Activated CD8-positive, alpha-beta memory T cell treated with anti-CD3 and anti-CD28 coated beads, Interleukin-2, amount 50 U/mL, for 4 hours (primary cell): ENCODE results near the gene RCSD1.
A peak's percentile ranks its signal among the peaks of the same experiment; 100 is the strongest.

Source experiments
- DNase-seq: peaks from one replicate; pipeline ENCODE4 v3.0.0-alpha.2; 2020

The RCSD1 gene

GRCh38 chr1:167671727-167672511 is 41.9 kb downstream of the RCSD1 start:
- no peak for DNase-seq

GRCh38 chr1:167672831-167673230 is 42.8 kb downstream of the RCSD1 start:
- no peak for DNase-seq

GRCh38 chr1:167673265-167673664 is 43.2 kb downstream of the RCSD1 start:
- DNase-seq, result no peak

GRCh38 chr1:167674156-167674555 is 44.1 kb downstream of the RCSD1 start:
- no peak for DNase-seq

GRCh38 chr1:167675440-167675839 is 45.4 kb downstream of the RCSD1 start:
- no peak for DNase-seq

- DNase-seq, result no peak
Observed at GRCh38 chr1:167676205-167676915, 46.3 kb downstream of the RCSD1 start.

GRCh38 chr1:167676916-167677848 is 47.1 kb downstream of the RCSD1 start:
- no peak for DNase-seq

- DNase-seq, result no peak
Observed at GRCh38 chr1:167678422-167678821, 48.4 kb downstream of the RCSD1 start.

- DNase-seq, result no peak
Observed at GRCh38 chr1:167678838-167679237, 48.8 kb downstream of the RCSD1 start.

- no peak for DNase-seq
Observed at GRCh38 chr1:167679714-167680113, 49.7 kb downstream of the RCSD1 start.

GRCh38 chr1:167681024-167681423 is 51.0 kb downstream of the RCSD1 start:
- DNase-seq, result no peak

- no peak for DNase-seq
Observed at GRCh38 chr1:167681451-167682098, 51.5 kb downstream of the RCSD1 start.

GRCh38 chr1:167683226-167683625 is 53.2 kb downstream of the RCSD1 start:
- no peak for DNase-seq

GRCh38 chr1:167683641-167684502 is 53.8 kb downstream of the RCSD1 start:
- no peak for DNase-seq

- DNase-seq, result no peak
Observed at GRCh38 chr1:167685844-167686243, 55.8 kb downstream of the RCSD1 start.

- peak; percentile 81 for DNase-seq
Observed at GRCh38 chr1:167687919-167688519, 58.0 kb downstream of the RCSD1 start.

- DNase-seq, result no peak
Observed at GRCh38 chr1:167689567-167689920, 59.5 kb downstream of the RCSD1 start.

- DNase-seq, result no peak
Observed at GRCh38 chr1:167690053-167690452, 60.0 kb downstream of the RCSD1 start.

GRCh38 chr1:167693425-167694045 is 63.5 kb downstream of the RCSD1 start:
- no peak for DNase-seq

- DNase-seq, result no peak
Observed at GRCh38 chr1:167694691-167695090, 64.7 kb downstream of the RCSD1 start.

GRCh38 chr1:167695147-167695546 is 65.1 kb downstream of the RCSD1 start:
- DNase-seq, result no peak
